HEK293 (cell line): ENCODE data around the gene ALDH4A1.

ENCODE experiments used
- HOXD13 ChIP-seq: sonication (generic); formaldehyde crosslinking; IDR thresholded peaks from 2 replicates; pipeline ENCODE4 v1.8.0; 2022; ENCODE audit warnings: missing genetic modification reagents, borderline replicate concordance
- MEIS1 ChIP-seq: sonication (generic); formaldehyde crosslinking; IDR thresholded peaks from 2 replicates; pipeline ENCODE4 v1.8.1; 2022; ENCODE audit warnings: missing genetic modification reagents, mild to moderate bottlenecking, borderline replicate concordance
- RBAK ChIP-seq: fragments of 450-650 bp; formaldehyde crosslinking; IDR thresholded peaks from 2 replicates; pipeline ENCODE4 v1.5.1; 2016; ENCODE audit warnings: missing biosample characterization, missing genetic modification characterization
- ZNF121 ChIP-seq: fragments of 450-650 bp; formaldehyde crosslinking; IDR thresholded peaks from 2 replicates; pipeline ENCODE4 v1.5.1; 2016; ENCODE audit warnings: missing biosample characterization, missing genetic modification characterization
- ZNF175 ChIP-seq: fragments of 450-650 bp; formaldehyde crosslinking; IDR thresholded peaks from 2 replicates; pipeline ENCODE4 v1.5.1; 2016; ENCODE audit warnings: missing biosample characterization, missing genetic modification characterization
- ZNF274 ChIP-seq, 2 experiments: fragments of 200-500 bp in 1 of 2; fragments of 450-650 bp in 1 of 2; sonication (Bioruptor generic) in 1 of 2; formaldehyde crosslinking in 1 of 2; IDR thresholded peaks; 2 replicates each; pipeline versions ENCODE4 v1.5.1 to v1.6.1; 2014 to 2016; ENCODE audit warnings: borderline replicate concordance in 1 of 2, inconsistent platforms in 1 of 2, low read length in 1 of 2, missing biosample characterization in 1 of 2, missing genetic modification characterization in 1 of 2
- ZNF335 ChIP-seq: fragments of 450-650 bp; formaldehyde crosslinking; conservative IDR thresholded peaks from 2 replicates; pipeline ENCODE4 v1.5.1; 2016; ENCODE audit warnings: missing biosample characterization, missing genetic modification characterization
- ZNF747 ChIP-seq: fragments of 450-650 bp; formaldehyde crosslinking; IDR thresholded peaks from 2 replicates; pipeline ENCODE4 v1.5.1; 2016; ENCODE audit warnings: missing biosample characterization, missing genetic modification characterization
- ZNF785 ChIP-seq: fragments of 450-650 bp; formaldehyde crosslinking; IDR thresholded peaks from 2 replicates; pipeline ENCODE4 v1.5.1; 2016; ENCODE audit warnings: missing biosample characterization, missing genetic modification characterization
- TF ChIP-seq, protein P1 (sequence below): fragments of 450-650 bp; formaldehyde crosslinking; IDR thresholded peaks from 2 replicates; pipeline ENCODE4 v1.5.1; 2016; ENCODE audit warnings: missing biosample characterization, missing genetic modification characterization
- TF ChIP-seq, protein P2 (sequence below): fragments of 450-650 bp; formaldehyde crosslinking; IDR thresholded peaks from 2 replicates; pipeline ENCODE4 v1.5.1; 2016; ENCODE audit warnings: missing biosample characterization, missing genetic modification characterization

DNA sequence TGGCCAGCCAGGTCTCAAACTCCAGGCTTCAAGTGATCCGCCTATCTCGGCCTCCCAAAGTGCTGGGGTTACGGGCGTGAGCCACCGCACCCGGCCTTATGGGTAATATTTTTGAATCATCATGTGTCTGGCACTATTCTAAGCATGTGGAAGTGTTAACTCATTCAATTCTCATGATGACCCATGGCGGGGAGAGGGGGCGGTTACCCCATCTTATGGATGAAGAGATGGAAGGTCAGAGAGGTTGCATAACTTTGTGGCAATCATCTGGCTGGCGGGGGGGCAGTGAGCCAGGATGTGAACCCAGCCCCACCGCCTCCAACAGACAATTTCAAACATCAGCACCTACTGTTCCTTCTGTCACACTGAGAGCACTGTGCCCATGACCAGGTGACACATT lies 31.4 kb downstream of the ALDH4A1 start:
- no peak for TF ChIP-seq ZNF335 (tag by site-specific recombination)
- TF ChIP-seq, protein P1, sequence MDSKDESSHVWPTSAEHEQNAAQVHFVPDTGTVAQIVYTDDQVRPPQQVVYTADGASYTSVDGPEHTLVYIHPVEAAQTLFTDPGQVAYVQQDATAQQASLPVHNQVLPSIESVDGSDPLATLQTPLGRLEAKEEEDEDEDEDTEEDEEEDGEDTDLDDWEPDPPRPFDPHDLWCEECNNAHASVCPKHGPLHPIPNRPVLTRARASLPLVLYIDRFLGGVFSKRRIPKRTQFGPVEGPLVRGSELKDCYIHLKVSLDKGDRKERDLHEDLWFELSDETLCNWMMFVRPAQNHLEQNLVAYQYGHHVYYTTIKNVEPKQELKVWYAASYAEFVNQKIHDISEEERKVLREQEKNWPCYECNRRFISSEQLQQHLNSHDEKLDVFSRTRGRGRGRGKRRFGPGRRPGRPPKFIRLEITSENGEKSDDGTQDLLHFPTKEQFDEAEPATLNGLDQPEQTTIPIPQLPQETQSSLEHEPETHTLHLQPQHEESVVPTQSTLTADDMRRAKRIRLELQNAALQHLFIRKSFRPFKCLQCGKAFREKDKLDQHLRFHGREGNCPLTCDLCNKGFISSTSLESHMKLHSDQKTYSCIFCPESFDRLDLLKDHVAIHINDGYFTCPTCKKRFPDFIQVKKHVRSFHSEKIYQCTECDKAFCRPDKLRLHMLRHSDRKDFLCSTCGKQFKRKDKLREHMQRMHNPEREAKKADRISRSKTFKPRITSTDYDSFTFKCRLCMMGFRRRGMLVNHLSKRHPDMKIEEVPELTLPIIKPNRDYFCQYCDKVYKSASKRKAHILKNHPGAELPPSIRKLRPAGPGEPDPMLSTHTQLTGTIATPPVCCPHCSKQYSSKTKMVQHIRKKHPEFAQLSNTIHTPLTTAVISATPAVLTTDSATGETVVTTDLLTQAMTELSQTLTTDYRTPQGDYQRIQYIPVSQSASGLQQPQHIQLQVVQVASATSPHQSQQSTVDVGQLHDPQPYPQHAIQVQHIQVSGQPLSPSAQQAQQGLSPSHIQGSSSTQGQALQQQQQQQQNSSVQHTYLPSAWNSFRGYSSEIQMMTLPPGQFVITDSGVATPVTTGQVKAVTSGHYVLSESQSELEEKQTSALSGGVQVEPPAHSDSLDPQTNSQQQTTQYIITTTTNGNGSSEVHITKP, result no peak
- TF ChIP-seq MEIS1 (CRISPR knock-in tag), result no peak
- TF ChIP-seq ZNF121 (tag by site-specific recombination), result no peak
- TF ChIP-seq ZNF785 (tag by site-specific recombination), result no peak
- TF ChIP-seq RBAK, result no peak
- TF ChIP-seq ZNF175, result no peak
- no peak for TF ChIP-seq ZNF747
- TF ChIP-seq, protein P2, sequence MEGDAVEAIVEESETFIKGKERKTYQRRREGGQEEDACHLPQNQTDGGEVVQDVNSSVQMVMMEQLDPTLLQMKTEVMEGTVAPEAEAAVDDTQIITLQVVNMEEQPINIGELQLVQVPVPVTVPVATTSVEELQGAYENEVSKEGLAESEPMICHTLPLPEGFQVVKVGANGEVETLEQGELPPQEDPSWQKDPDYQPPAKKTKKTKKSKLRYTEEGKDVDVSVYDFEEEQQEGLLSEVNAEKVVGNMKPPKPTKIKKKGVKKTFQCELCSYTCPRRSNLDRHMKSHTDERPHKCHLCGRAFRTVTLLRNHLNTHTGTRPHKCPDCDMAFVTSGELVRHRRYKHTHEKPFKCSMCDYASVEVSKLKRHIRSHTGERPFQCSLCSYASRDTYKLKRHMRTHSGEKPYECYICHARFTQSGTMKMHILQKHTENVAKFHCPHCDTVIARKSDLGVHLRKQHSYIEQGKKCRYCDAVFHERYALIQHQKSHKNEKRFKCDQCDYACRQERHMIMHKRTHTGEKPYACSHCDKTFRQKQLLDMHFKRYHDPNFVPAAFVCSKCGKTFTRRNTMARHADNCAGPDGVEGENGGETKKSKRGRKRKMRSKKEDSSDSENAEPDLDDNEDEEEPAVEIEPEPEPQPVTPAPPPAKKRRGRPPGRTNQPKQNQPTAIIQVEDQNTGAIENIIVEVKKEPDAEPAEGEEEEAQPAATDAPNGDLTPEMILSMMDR (tag by site-specific recombination), result no peak
- TF ChIP-seq HOXD13 (CRISPR knock-in tag), result no peak
- no peak for TF ChIP-seq ZNF274 (IDR thresholded peaks at IDR 0.05; ENCODE audit: low read length)
- no peak for TF ChIP-seq ZNF274 (tag by site-specific recombination; IDR thresholded peaks at IDR 0.05; ENCODE audit: borderline replicate concordance)
